HG03196 (cell line): ENCODE measurements around the gene HERC3.

ENCODE experiments used
- ATAC-seq: cut with Tn5 transposase; IDR thresholded peaks from one replicate; pipeline ENCODE4 v1.9.1; 2021; ENCODE audit not compliant: unreplicated experiment

Gene HERC3

GRCh38 chr4:88713782-88714181 lies 121.5 kb downstream of the HERC3 start:
- ATAC-seq, result no peak

GRCh38 chr4:88718098-88718497 lies 125.8 kb downstream of the HERC3 start:
- no peak for ATAC-seq

- ATAC-seq, result no peak
These were observed 127.1 kb downstream of the HERC3 start for GRCh38 chr4:88719381-88719780.

- no peak for ATAC-seq
These were observed 128.5 kb downstream of the HERC3 start for GRCh38 chr4:88720451-88721428.

GRCh38 chr4:88722276-88722780 lies 130.0 kb downstream of the HERC3 start:
- no peak for ATAC-seq

- ATAC-seq, result no peak
These were observed 130.5 kb downstream of the HERC3 start for GRCh38 chr4:88722828-88723227.

GRCh38 chr4:88724406-88724805 lies 132.1 kb downstream of the HERC3 start:
- no peak for ATAC-seq

GRCh38 chr4:88725143-88725542 lies 132.9 kb downstream of the HERC3 start:
- ATAC-seq, result no peak

GRCh38 chr4:88725986-88726385 lies 133.7 kb downstream of the HERC3 start:
- ATAC-seq, result no peak

- no peak for ATAC-seq
These were observed 135.9 kb downstream of the HERC3 start for GRCh38 chr4:88728146-88728545.

- ATAC-seq, result no peak
These were observed 137.0 kb downstream of the HERC3 start for GRCh38 chr4:88729146-88729760.

GRCh38 chr4:88730811-88731210 lies 138.5 kb downstream of the HERC3 start:
- no peak for ATAC-seq

- no peak for ATAC-seq
These were observed 139.1 kb downstream of the HERC3 start for GRCh38 chr4:88731381-88731780.

GRCh38 chr4:88732714-88733368 lies 140.6 kb downstream of the HERC3 start:
- no peak for ATAC-seq

- no peak for ATAC-seq
These were observed 142.2 kb downstream of the HERC3 start for GRCh38 chr4:88734403-88734949.

- no peak for ATAC-seq
These were observed 143.3 kb downstream of the HERC3 start for GRCh38 chr4:88735564-88735963.

- ATAC-seq, result no peak
These were observed 144.0 kb downstream of the HERC3 start for GRCh38 chr4:88736264-88736663.

- peak; percentile 92 for ATAC-seq
These were observed 145.1 kb downstream of the HERC3 start for GRCh38 chr4:88737307-88737941.

GRCh38 chr4:88738180-88738579 lies 145.9 kb downstream of the HERC3 start:
- ATAC-seq, result no peak

GRCh38 chr4:88742561-88742960 lies 150.3 kb downstream of the HERC3 start:
- no peak for ATAC-seq

GRCh38 chr4:88743696-88744095 lies 151.4 kb downstream of the HERC3 start:
- no peak for ATAC-seq
